Pancreas (tissue), 10 donors: ENCODE measurements around the gene OR11A1. TPM values are rescaled to one million over a fixed set of nuclear protein-coding genes. Genes with fewer than 3 reads are reported as not detected.
"Not testable (repeated sequence)": the region's sequence is repeated elsewhere in the genome, so short reads cannot be mapped to it uniquely, and the experiment has no call there.

Source experiments
- ATAC-seq, 4 donors: fragments of 200-7000 bp; cut with Tn5 transposase; one replicate each; pipeline versions ENCODE4 v1.8.0 to v1.9.1; 2020; ENCODE audit warnings: mild to moderate bottlenecking in 4 of 4, moderate library complexity in 4 of 4
- DNase-seq, 6 donors: peaks; one replicate each; pipeline ENCODE4 v3.0.0-alpha.2; 2020
- FAIRE-seq: peaks from 2 replicates; lab custom pipeline; 2012; peaks lifted over from hg19 to GRCh38; lab: Jason Lieb, UNC
- H3K27ac ChIP-seq, 4 donors: fragments of 200-600 bp; sonication (generic); 1 replicate in 3 of 4; 2 replicates in 1 of 4; pipeline versions ENCODE4 v1.5.0 to v1.8.0; 2020
- H3K27me3 ChIP-seq, 4 donors: fragments of 200-600 bp; one replicate each; pipeline ENCODE4 v1.8.0; 2021
- H3K36me3 ChIP-seq, 3 donors: fragments of 200-600 bp; sonication (generic) in 1 of 3; one replicate each; pipeline versions ENCODE4 v1.5.0 to v1.8.0; 2020 to 2021
- H3K4me1 ChIP-seq, 3 donors: fragments of 200-600 bp; one replicate each; pipeline ENCODE4 v1.8.0; 2021
- H3K4me3 ChIP-seq, 4 donors: fragments of 200-600 bp; sonication (generic) in 2 of 4; one replicate each; pipeline versions ENCODE4 v1.5.0 to v1.8.0; 2020 to 2021
- H3K9me3 ChIP-seq, 4 donors: fragments of 200-600 bp; one replicate each; pipeline ENCODE4 v1.8.0; 2021
- WGBS, 2 donors: extraction: QIAGEN DNeasy Blood & Tissue Kit; methylation state at CpG; one replicate each; pipeline ENCODE4 v1.1.7; 2013; 5-methylcytosine and 5-hydroxymethylcytosine counted together
- intact Hi-C, 3 donors: fragments of 100-400 bp; cut with DNase I; formaldehyde crosslinking; loops; one replicate each; pipeline versions ENCODE4 v1.11.1 to v1.14.2; 2022
- polyA plus RNA-seq, 2 donors: library from polyadenylated mRNA; stranded (reverse); fragments of 200-250 nt; gene quantifications; one replicate each; pipeline ENCODE4 v1.2.3, GENCODE V29; 2013
- total RNA-seq, 6 donors: library from RNA; stranded (reverse); fragmentation: NEBNext Ultra II Directional in 4 of 6; extraction: Animal tissue kit (Norgen Biotek cat#: 25700) in 4 of 6; gene quantifications; one replicate each; pipeline versions ENCODE4 v1.2.1 to v1.2.4, GENCODE V29; 2021 to 2023
- TF ChIP-seq, protein P1 (sequence below), 4 donors: fragments of 200-600 bp; sonication (generic) in 3 of 4; IDR thresholded peaks; one replicate each; pipeline versions ENCODE4 v1.5.0 to v1.8.0; 2021; ENCODE audit warnings: antibody characterized with exemption in 4 of 4
- donor health status: healthy with polysubstance abuse.
- donor health status: DM: no; HTN: no; CAD: no; lungs with moderate emphysema.
- donor health status: DM: no; HTN: no; CAD: no.
- donor health status: control.
- donor health status: control.
- donor health status: Bipolar disorder and iron deficiency.
- donor health status: DM: yes; HTN: yes; CAD: no.
- donor health status: DM: no; HTN: no; CAD: no.
- donor health status: DM: no; HTN: no; CAD: no.
- donor health status: DM: yes; HTN: yes; CAD: no.

The OR11A1 gene
- total and polyA plus RNA-seq, 8 donors = not detected

DNA sequence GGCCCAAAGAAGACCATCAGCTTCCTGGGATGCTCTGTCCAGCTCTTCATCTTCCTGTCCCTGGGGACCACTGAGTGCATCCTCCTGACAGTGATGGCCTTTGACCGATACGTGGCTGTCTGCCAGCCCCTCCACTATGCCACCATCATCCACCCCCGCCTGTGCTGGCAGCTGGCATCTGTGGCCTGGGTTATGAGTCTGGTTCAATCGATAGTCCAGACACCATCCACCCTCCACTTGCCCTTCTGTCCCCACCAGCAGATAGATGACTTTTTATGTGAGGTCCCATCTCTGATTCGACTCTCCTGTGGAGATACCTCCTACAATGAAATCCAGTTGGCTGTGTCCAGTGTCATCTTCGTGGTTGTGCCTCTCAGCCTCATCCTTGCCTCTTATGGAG, 5.2 kb upstream of the OR11A1 start:
- no peak for ATAC-seq
- WGBS, 2 donors = 84 to 91% methylated on average over 6 of the region's 6 CpGs
- TF ChIP-seq, protein P1, sequence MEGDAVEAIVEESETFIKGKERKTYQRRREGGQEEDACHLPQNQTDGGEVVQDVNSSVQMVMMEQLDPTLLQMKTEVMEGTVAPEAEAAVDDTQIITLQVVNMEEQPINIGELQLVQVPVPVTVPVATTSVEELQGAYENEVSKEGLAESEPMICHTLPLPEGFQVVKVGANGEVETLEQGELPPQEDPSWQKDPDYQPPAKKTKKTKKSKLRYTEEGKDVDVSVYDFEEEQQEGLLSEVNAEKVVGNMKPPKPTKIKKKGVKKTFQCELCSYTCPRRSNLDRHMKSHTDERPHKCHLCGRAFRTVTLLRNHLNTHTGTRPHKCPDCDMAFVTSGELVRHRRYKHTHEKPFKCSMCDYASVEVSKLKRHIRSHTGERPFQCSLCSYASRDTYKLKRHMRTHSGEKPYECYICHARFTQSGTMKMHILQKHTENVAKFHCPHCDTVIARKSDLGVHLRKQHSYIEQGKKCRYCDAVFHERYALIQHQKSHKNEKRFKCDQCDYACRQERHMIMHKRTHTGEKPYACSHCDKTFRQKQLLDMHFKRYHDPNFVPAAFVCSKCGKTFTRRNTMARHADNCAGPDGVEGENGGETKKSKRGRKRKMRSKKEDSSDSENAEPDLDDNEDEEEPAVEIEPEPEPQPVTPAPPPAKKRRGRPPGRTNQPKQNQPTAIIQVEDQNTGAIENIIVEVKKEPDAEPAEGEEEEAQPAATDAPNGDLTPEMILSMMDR (IDR thresholded peaks at IDR 0.05) = no peak

DNA sequence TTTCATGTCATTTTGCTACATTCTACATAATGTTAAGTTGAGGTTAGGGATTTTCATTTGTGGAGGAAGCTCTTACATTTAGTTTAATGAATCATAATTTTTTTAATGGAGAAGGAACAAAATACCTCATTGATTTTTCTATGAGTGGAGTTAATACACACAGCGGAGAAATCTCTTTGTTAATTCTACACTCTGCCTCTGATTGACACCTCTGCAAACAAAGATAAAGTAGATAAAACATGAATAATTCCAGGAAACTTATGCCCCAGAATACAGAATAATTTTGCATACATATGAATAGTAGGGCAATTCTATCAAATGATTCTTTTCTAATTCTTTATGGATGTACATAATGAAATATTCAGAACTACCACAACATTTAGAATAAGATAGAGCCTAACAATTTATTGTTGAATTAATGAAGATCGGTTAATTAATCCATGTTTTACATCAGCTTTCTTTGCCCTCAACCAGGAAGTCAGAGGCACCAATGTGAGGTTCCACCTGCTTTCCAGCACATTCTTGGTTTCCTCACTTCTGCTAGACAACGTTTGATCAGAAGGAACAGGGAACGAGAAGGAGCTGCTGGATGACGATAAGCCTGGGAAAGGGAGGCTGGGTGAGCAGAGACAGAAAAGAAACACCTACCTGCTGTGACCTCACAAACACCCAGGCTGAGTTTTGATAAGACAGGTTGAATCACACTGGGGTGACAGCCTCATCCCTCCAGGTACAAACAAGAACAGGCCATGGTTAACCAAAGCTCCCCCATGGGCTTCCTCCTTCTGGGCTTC, 4.3 kb upstream of the OR11A1 start:
- TF ChIP-seq, protein P1 (IDR thresholded peaks at IDR 0.05) = no peak
- Histone ChIP-seq H3K4me3 (no peak overlapping the region), H3K36me3 (no peaks in the 10 kb centered on the region), H3K4me1 (peaks cover 0 to 4% (median 4%) of the 10 kb centered on the region in 3 donors), H3K27me3 (no peaks in the 10 kb centered on the region), H3K27ac (peak overlapping the region in 1 of 4 donors; percentile 23), H3K9me3 (no peaks in the 10 kb centered on the region)
- WGBS, 2 donors = 37 to 39% methylated on average over 5 of the region's 5 CpGs
- peak in 3 of 4 donors; percentile 63 to 86 (median 85) for ATAC-seq
- FAIRE-seq = no peak
- intact Hi-C loops = no loop called here
- no peak for DNase-seq

More for the DNA sequence above, 5.2 kb upstream of the OR11A1 start:
- H3K36me3 ChIP-seq = no peaks in the 10 kb centered on the region
- no peak for DNase-seq
- no peaks in the 10 kb centered on the region for H3K9me3 ChIP-seq
- H3K27me3 ChIP-seq = no peaks in the 10 kb centered on the region
- no peak overlapping the region for H3K4me3 ChIP-seq
- H3K4me1 ChIP-seq = peaks cover 0 to 4% (median 4%) of the 10 kb centered on the region in 3 donors
- H3K27ac ChIP-seq = no peak overlapping the region
- intact Hi-C loops = no loop called here
- FAIRE-seq = no peak

DNA sequence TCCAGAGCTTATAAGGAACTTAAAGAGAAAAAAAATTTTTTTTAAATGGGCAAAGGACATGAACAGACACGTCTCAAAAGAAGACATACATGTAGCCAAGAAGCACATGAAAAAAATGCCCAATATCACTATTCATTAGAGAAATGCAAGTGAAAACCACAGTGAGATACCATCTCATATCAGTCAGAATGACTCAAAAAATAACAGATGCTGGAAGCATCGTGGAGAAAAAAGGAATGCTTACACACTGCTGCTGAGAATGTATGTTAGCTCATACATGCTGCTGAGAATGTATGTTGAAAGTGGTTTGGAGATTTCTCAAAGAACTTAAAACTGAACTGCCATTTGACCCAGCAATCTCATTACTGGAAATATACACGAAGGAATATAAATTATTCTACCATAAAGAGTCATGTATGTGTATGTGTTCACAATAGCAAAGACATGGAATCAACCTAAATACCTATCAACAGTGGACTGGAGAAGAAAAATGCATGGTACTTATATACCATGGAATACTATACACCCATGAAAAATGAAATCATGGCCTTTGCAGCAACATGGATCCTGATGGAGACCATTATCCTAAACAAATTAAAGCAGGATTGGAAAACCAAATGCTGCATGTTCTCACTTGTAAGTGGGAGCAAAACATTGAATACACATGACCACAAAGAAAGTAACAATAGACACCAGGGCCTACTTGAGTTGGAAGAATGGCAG, 5.2 kb downstream of the OR11A1 start:
- FAIRE-seq (no peak), ATAC-seq (no peak), DNase-seq (no peak)
- no peaks in the 10 kb centered on the region for H3K27me3 ChIP-seq
- no peaks in the 10 kb centered on the region for H3K9me3 ChIP-seq
- no peaks in the 10 kb centered on the region for H3K4me1 ChIP-seq
- TF ChIP-seq, protein P1 (IDR thresholded peaks at IDR 0.05) = no peak
- WGBS, 2 donors = 66 to 76% methylated on average over 3 of the region's 3 CpGs
- intact Hi-C loops = no loop called here
- no peaks in the 10 kb centered on the region for H3K36me3 ChIP-seq
- H3K4me3 ChIP-seq = no peak overlapping the region
- H3K27ac ChIP-seq = no peak overlapping the region

DNA sequence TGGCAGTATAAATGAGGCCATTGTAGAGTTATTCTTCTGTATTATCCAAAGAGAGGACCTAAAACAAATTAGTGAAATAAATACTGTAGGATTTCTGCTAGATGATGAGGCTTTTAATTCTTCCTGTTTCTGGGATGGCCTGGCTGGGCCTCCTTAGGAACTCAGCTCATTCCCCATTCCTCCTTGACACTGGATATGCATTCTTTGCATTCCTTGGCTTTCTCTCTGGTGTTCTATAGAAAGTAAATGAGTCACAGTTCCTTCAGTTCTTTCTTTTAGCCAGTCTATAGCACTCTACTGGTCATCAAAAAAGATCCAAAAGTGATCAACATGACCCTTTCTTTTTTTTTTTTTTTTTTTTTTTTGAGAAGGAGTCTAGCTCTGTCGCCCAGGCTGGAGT, 9.2 kb downstream of the OR11A1 start:
- 88 to 90% methylated on average over 1 of the region's 1 CpG for WGBS, 2 donors
- no peak for FAIRE-seq
- intact Hi-C loops = no loop called here

DNA sequence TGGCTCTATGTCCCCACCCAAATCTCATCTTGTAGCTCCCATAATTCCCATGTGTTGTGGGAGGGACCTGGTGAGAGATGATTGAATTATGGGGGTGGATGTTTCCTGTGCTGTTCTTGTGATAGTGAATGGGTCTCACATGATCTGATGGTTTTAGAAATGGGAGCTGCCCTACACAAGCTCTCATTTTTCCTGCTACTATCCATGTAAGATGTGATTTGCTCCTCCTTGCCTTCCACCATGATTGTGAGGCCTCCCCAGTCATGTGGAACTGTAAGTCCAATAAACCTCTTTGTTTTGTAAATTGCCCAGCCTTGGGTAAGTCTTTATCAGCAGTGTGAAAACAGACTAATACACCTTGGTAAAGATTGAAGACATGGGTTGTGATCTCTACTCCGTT, 12.8 kb downstream of the OR11A1 start:
- 73 to 82% methylated on average over 1 of the region's 1 CpG for WGBS, 2 donors
- H3K36me3 ChIP-seq, H3K4me3 ChIP-seq, DNase-seq, FAIRE-seq, ATAC-seq, H3K27ac ChIP-seq, H3K4me1 ChIP-seq, H3K9me3 ChIP-seq, H3K27me3 ChIP-seq, intact Hi-C loops: not testable (repeated sequence)

More for the DNA sequence above, 9.2 kb downstream of the OR11A1 start:
- TF ChIP-seq, protein P1 (IDR thresholded peaks at IDR 0.05) = no peak
- no peaks in the 10 kb centered on the region for H3K9me3 ChIP-seq
- H3K4me3 ChIP-seq = no peak overlapping the region
- H3K27ac ChIP-seq = no peak overlapping the region
- DNase-seq = no peak
- H3K36me3 ChIP-seq = no peaks in the 10 kb centered on the region
- no peaks in the 10 kb centered on the region for H3K27me3 ChIP-seq
- H3K4me1 ChIP-seq = no peaks in the 10 kb centered on the region
- ATAC-seq = no peak
